Measurements from ENCODE around the gene GPR152.

GPR152 gene

GRCh38 chr11:67494371-67495233 is 42.1 kb upstream of the GPR152 start:
- no peak overlapping the region for H3K4me2 ChIP-seq (ENCODE audit: low read depth, low read length)
- TF ChIP-seq EZH2phosphoT487 (IDR thresholded peaks at IDR 0.05; ENCODE audit: low read length), result no peak
- no peak for TF ChIP-seq EZH2 (optimal IDR thresholded peaks at IDR 0.05; ENCODE audit: low read depth, low read length)
- no peak for TF ChIP-seq CTCF (IDR thresholded peaks at IDR 0.05; ENCODE audit: low read length)
- no peak overlapping the region for H3K9ac ChIP-seq (ENCODE audit: low read length)
- H3K4me1 ChIP-seq (ENCODE audit: low read length), result no peaks in the 10 kb centered on the region
- no peaks in the 10 kb centered on the region for H3K9me3 ChIP-seq (replicated peaks; ENCODE audit: insufficient read depth, low read length)
- H3K27me3 ChIP-seq (replicated peaks; ENCODE audit: insufficient read depth, low read length), result peaks cover 19% of the 10 kb centered on the region; the same call in 1 of the 2 replicates
- no peaks in the 10 kb centered on the region for H3K36me3 ChIP-seq (replicated peaks; ENCODE audit: insufficient read depth, low read length)
- H3K27ac ChIP-seq (ENCODE audit: low read length), result no peak overlapping the region
- H3K79me2 ChIP-seq (ENCODE audit: low read length), result no peaks in the 10 kb centered on the region
- no peaks in the 10 kb centered on the region for H3K9me2 ChIP-seq (replicated peaks; ENCODE audit: insufficient read depth, low read length)
- no peak overlapping the region for H2AFZ ChIP-seq (ENCODE audit: low read length)
- H3F3A ChIP-seq (ENCODE audit: insufficient read depth, low read length), result no peaks in the 10 kb centered on the region
- DNase-seq, result no peak
- H3K4me3 ChIP-seq (ENCODE audit: low read length), result no peak overlapping the region
- no peaks in the 10 kb centered on the region for H4K20me1 ChIP-seq (ENCODE audit: insufficient read depth, low read length)

GRCh38 chr11:67493548-67494370 is 41.2 kb upstream of the GPR152 start:
- no peak overlapping the region for H3K4me2 ChIP-seq (ENCODE audit: low read depth, low read length)
- H3F3A ChIP-seq (ENCODE audit: insufficient read depth, low read length), result no peaks in the 10 kb centered on the region
- no peak overlapping the region for H2AFZ ChIP-seq (ENCODE audit: low read length)
- H3K9me2 ChIP-seq (replicated peaks; ENCODE audit: insufficient read depth, low read length), result no peaks in the 10 kb centered on the region
- H3K27ac ChIP-seq (ENCODE audit: low read length), result no peak overlapping the region
- peaks cover 18% of the 10 kb centered on the region; the same call in 1 of the 2 replicates for H3K27me3 ChIP-seq (replicated peaks; ENCODE audit: insufficient read depth, low read length)
- no peaks in the 10 kb centered on the region for H3K36me3 ChIP-seq (replicated peaks; ENCODE audit: insufficient read depth, low read length)
- TF ChIP-seq EZH2 (optimal IDR thresholded peaks at IDR 0.05; ENCODE audit: low read depth, low read length), result no peak
- no peak for TF ChIP-seq EZH2phosphoT487 (IDR thresholded peaks at IDR 0.05; ENCODE audit: low read length)
- no peak for TF ChIP-seq CTCF (IDR thresholded peaks at IDR 0.05; ENCODE audit: low read length)
- no peaks in the 10 kb centered on the region for H3K79me2 ChIP-seq (ENCODE audit: low read length)
- no peak overlapping the region for H3K9ac ChIP-seq (ENCODE audit: low read length)
- no peaks in the 10 kb centered on the region for H4K20me1 ChIP-seq (ENCODE audit: insufficient read depth, low read length)
- no peak overlapping the region for H3K4me3 ChIP-seq (ENCODE audit: low read length)
- no peaks in the 10 kb centered on the region for H3K4me1 ChIP-seq (ENCODE audit: low read length)
- no peak for DNase-seq
- no peaks in the 10 kb centered on the region for H3K9me3 ChIP-seq (replicated peaks; ENCODE audit: insufficient read depth, low read length)

- H3K4me3 ChIP-seq (ENCODE audit: low read length), result no peak overlapping the region
- H3K27ac ChIP-seq (ENCODE audit: low read length), result no peak overlapping the region
- no peaks in the 10 kb centered on the region for H3K36me3 ChIP-seq (replicated peaks; ENCODE audit: insufficient read depth, low read length)
- no peak overlapping the region for H2AFZ ChIP-seq (ENCODE audit: low read length)
- TF ChIP-seq CTCF (IDR thresholded peaks at IDR 0.05; ENCODE audit: low read length) (no peak), EZH2 (optimal IDR thresholded peaks at IDR 0.05; ENCODE audit: low read depth, low read length) (no peak), EZH2phosphoT487 (IDR thresholded peaks at IDR 0.05; ENCODE audit: low read length) (no peak)
- no peak for DNase-seq
- no peak overlapping the region for H3K4me2 ChIP-seq (ENCODE audit: low read depth, low read length)
- no peaks in the 10 kb centered on the region for H4K20me1 ChIP-seq (ENCODE audit: insufficient read depth, low read length)
- H3K9ac ChIP-seq (ENCODE audit: low read length), result no peak overlapping the region
- peaks cover 11% of the 10 kb centered on the region; the same call in 1 of the 2 replicates for H3K27me3 ChIP-seq (replicated peaks; ENCODE audit: insufficient read depth, low read length)
- H3F3A ChIP-seq (ENCODE audit: insufficient read depth, low read length), result no peaks in the 10 kb centered on the region
- H3K4me1 ChIP-seq (ENCODE audit: low read length), result no peaks in the 10 kb centered on the region
- H3K79me2 ChIP-seq (ENCODE audit: low read length), result no peaks in the 10 kb centered on the region
- no peaks in the 10 kb centered on the region for H3K9me2 ChIP-seq (replicated peaks; ENCODE audit: insufficient read depth, low read length)
- H3K9me3 ChIP-seq (replicated peaks; ENCODE audit: insufficient read depth, low read length), result no peaks in the 10 kb centered on the region
Observed at GRCh38 chr11:67492801-67493547, 40.4 kb upstream of the GPR152 start.
